Neuronal stem cell (in vitro differentiated cells): ENCODE measurements around the gene PTPRT.

ENCODE experiments used
- DNase-seq: peaks from one replicate; pipeline ENCODE4 v3.0.0-alpha.2; 2013; ENCODE audit warnings: low spot score
- H2AFZ ChIP-seq: one replicate; pipeline ENCODE4 v1.6.1; 2013; ENCODE audit warnings: mild to moderate bottlenecking, low read length, inconsistent platforms
- H2AK5ac ChIP-seq: 2 replicates; pipeline ENCODE4 v1.6.1; 2013; ENCODE audit warnings: low read depth, mild to moderate bottlenecking, inconsistent platforms, low read length, moderate library complexity, mixed read lengths
- H2BK120ac ChIP-seq: 2 replicates; pipeline ENCODE4 v1.6.1; 2013; ENCODE audit warnings: low read depth, mild to moderate bottlenecking, inconsistent platforms, low read length, moderate library complexity, mixed read lengths
- H2BK12ac ChIP-seq: one replicate; pipeline ENCODE4 v1.6.1; 2013; ENCODE audit warnings: low read length, inconsistent platforms
- H2BK15ac ChIP-seq: 2 replicates; pipeline ENCODE4 v1.6.1; 2013; ENCODE audit warnings: mild to moderate bottlenecking, low read length, inconsistent platforms, mixed read lengths
- H2BK5ac ChIP-seq: one replicate; pipeline ENCODE4 v1.6.1; 2013; ENCODE audit warnings: inconsistent platforms, mild to moderate bottlenecking, low read length, moderate library complexity
- H3K14ac ChIP-seq: one replicate; pipeline ENCODE4 v1.6.1; 2013; ENCODE audit warnings: low read length, inconsistent platforms
- H3K18ac ChIP-seq: 2 replicates; pipeline ENCODE4 v1.6.1; 2013; ENCODE audit warnings: low read length, inconsistent platforms
- H3K23ac ChIP-seq: 2 replicates; pipeline ENCODE4 v1.6.1; 2013; ENCODE audit warnings: low read depth, mild to moderate bottlenecking, mixed read lengths, low read length, inconsistent platforms; ENCODE audit not compliant: poor library complexity
- H3K27ac ChIP-seq: replicated peaks from 3 replicates; pipeline ENCODE4 v1.5.1; 2013; ENCODE audit warnings: low read length, inconsistent platforms
- H3K27me3 ChIP-seq, 3 experiments: 2 replicates each; pipeline ENCODE4 v1.6.1; 2013; ENCODE audit warnings: low read length in 3 of 3, mild to moderate bottlenecking in 2 of 3, inconsistent platforms in 1 of 3, low read depth in 1 of 3, mixed read lengths in 1 of 3, moderate library complexity in 1 of 3; ENCODE audit not compliant: control insufficient read depth in 3 of 3, insufficient read depth in 3 of 3
- H3K36me3 ChIP-seq, 2 donors: replicated peaks in 1 of 2; 2 replicates each; pipeline ENCODE4 v1.6.1; 2013; ENCODE audit warnings: low read length in 2 of 2; ENCODE audit not compliant: control insufficient read depth in 2 of 2, insufficient read depth in 2 of 2
- H3K4ac ChIP-seq: 2 replicates; pipeline ENCODE4 v1.6.1; 2013; ENCODE audit warnings: inconsistent platforms, mild to moderate bottlenecking, low read length, moderate library complexity
- H3K4me1 ChIP-seq, 2 donors: 1 replicate in 1 of 2; 2 replicates in 1 of 2; pipeline ENCODE4 v1.6.1; 2013; ENCODE audit warnings: low read length in 2 of 2, low read depth in 1 of 2; ENCODE audit not compliant: control insufficient read depth in 2 of 2, insufficient read depth in 1 of 2
- H3K4me2 ChIP-seq: one replicate; pipeline ENCODE4 v1.6.1; 2013; ENCODE audit warnings: mild to moderate bottlenecking, low read length, inconsistent platforms; ENCODE audit not compliant: insufficient read depth, poor library complexity, severe bottlenecking
- H3K4me3 ChIP-seq, 2 donors: 2 replicates each; pipeline ENCODE4 v1.5.1; 2013; ENCODE audit warnings: low read length in 2 of 2, mild to moderate bottlenecking in 2 of 2, inconsistent platforms in 1 of 2, moderate library complexity in 1 of 2
- H3K79me1 ChIP-seq: one replicate; pipeline ENCODE4 v1.6.1; 2013; ENCODE audit warnings: low read depth, mild to moderate bottlenecking, inconsistent platforms, low read length, moderate library complexity
- H3K9ac ChIP-seq: one replicate; pipeline ENCODE4 v1.6.1; 2013; ENCODE audit warnings: mild to moderate bottlenecking, low read depth, low read length, inconsistent platforms; ENCODE audit not compliant: poor library complexity
- H3K9me3 ChIP-seq, 2 donors: replicated peaks in 1 of 2; 2 replicates each; pipeline versions ENCODE3 to v1.6.1; 2013; ENCODE audit warnings: low read length in 2 of 2, mild to moderate bottlenecking in 2 of 2, inconsistent platforms in 1 of 2, low read depth in 1 of 2, mixed read lengths in 1 of 2, moderate library complexity in 1 of 2; ENCODE audit not compliant: control insufficient read depth in 2 of 2, insufficient read depth in 1 of 2
- H4K8ac ChIP-seq: one replicate; pipeline ENCODE4 v1.6.1; 2013; ENCODE audit warnings: low read depth, mild to moderate bottlenecking, inconsistent platforms, low read length, moderate library complexity
- H4K91ac ChIP-seq: one replicate; pipeline ENCODE4 v1.6.1; 2013; ENCODE audit warnings: low read length, low read depth, mild to moderate bottlenecking, inconsistent platforms; ENCODE audit not compliant: poor library complexity
- WGBS, 2 donors: extraction: QIAGEN DNeasy Blood & Tissue Kit; methylation state at CpG; one replicate each; pipeline ENCODE4 v1.1.7; 2013; ENCODE audit warnings: missing lambda C conversion rate in 2 of 2, mixed read lengths in 1 of 2; ENCODE audit not compliant: insufficient read length in 2 of 2, insufficient replicate concordance in 1 of 2; ENCODE audit errors: extremely low coverage in 2 of 2; 5-methylcytosine and 5-hydroxymethylcytosine counted together

PTPRT gene

GRCh38 chr20:42646250-42646649, 543.5 kb downstream of the PTPRT start:
- WGBS, 2 donors, result no CpG with 5 or more reads among the region's 3 CpGs
- H3K4me2 ChIP-seq, result no peak overlapping the region
- H2BK5ac ChIP-seq, result no peak overlapping the region
- no peak overlapping the region for H4K91ac ChIP-seq
- no peak overlapping the region for H3K27ac ChIP-seq
- H3K4me1 ChIP-seq, result no peaks in the 10 kb centered on the region
- H2AK5ac ChIP-seq, result no peak overlapping the region
- no peak overlapping the region for H3K18ac ChIP-seq
- H3K4me3 ChIP-seq, result no peak overlapping the region
- no peaks in the 10 kb centered on the region for H3K9me3 ChIP-seq
- no peaks in the 10 kb centered on the region for H3K36me3 ChIP-seq
- no peak overlapping the region for H3K14ac ChIP-seq
- H2BK120ac ChIP-seq, result no peak overlapping the region
- H3K4ac ChIP-seq, result no peak overlapping the region
- no peak overlapping the region for H2BK15ac ChIP-seq
- H2BK12ac ChIP-seq, result no peak overlapping the region
- H3K79me1 ChIP-seq, result no peaks in the 10 kb centered on the region
- H2AFZ ChIP-seq, result no peak overlapping the region
- no peak overlapping the region for H4K8ac ChIP-seq
- no peaks in the 10 kb centered on the region for H3K27me3 ChIP-seq
- DNase-seq, result no peak
- no peak overlapping the region for H3K9ac ChIP-seq
- no peak overlapping the region for H3K23ac ChIP-seq

- Histone ChIP-seq H3K9ac (no peak overlapping the region), H4K8ac (no peak overlapping the region), H3K14ac (no peak overlapping the region), H2AK5ac (no peak overlapping the region), H2BK120ac (no peak overlapping the region), H3K18ac (no peak overlapping the region), H3K23ac (no peak overlapping the region), H3K4me3 (no peak overlapping the region), H4K91ac (no peak overlapping the region), H3K4me1 (no peaks in the 10 kb centered on the region), H3K4ac (no peak overlapping the region), H3K27me3 (no peaks in the 10 kb centered on the region), H3K4me2 (no peak overlapping the region), H2AFZ (no peak overlapping the region), H3K79me1 (no peaks in the 10 kb centered on the region), H2BK5ac (no peak overlapping the region), H3K9me3 (no peaks in the 10 kb centered on the region), H2BK15ac (no peak overlapping the region), H2BK12ac (no peak overlapping the region), H3K36me3 (no peaks in the 10 kb centered on the region), H3K27ac (no peak overlapping the region)
- DNase-seq, result no peak
- WGBS, 2 donors, result no CpG with 5 or more reads among the region's 1 CpG
Measured at GRCh38 chr20:42641886-42642285, 547.8 kb downstream of the PTPRT start.

- Histone ChIP-seq H3K4me1 (no peaks in the 10 kb centered on the region), H2BK15ac (no peak overlapping the region), H3K4me3 (no peak overlapping the region), H3K79me1 (no peaks in the 10 kb centered on the region), H2BK120ac (no peak overlapping the region), H3K18ac (no peak overlapping the region), H3K9me3 (no peaks in the 10 kb centered on the region), H4K8ac (no peak overlapping the region), H4K91ac (no peak overlapping the region), H3K14ac (no peak overlapping the region), H3K23ac (no peak overlapping the region), H3K4ac (no peak overlapping the region), H3K27me3 (no peaks in the 10 kb centered on the region), H3K9ac (no peak overlapping the region), H2BK5ac (no peak overlapping the region), H2BK12ac (no peak overlapping the region), H2AFZ (no peak overlapping the region), H2AK5ac (no peak overlapping the region), H3K4me2 (no peak overlapping the region), H3K36me3 (no peaks in the 10 kb centered on the region), H3K27ac (no peak overlapping the region)
- no peak for DNase-seq
- no CpG with 5 or more reads among the region's 5 CpGs for WGBS, 2 donors
Measured at GRCh38 chr20:42639140-42639539, 550.6 kb downstream of the PTPRT start.

- H4K91ac ChIP-seq, result no peak overlapping the region
- H3K27me3 ChIP-seq, result no peaks in the 10 kb centered on the region
- H3K36me3 ChIP-seq, result no peaks in the 10 kb centered on the region
- no peak overlapping the region for H3K14ac ChIP-seq
- H3K4me3 ChIP-seq, result no peak overlapping the region
- no peak overlapping the region for H3K18ac ChIP-seq
- DNase-seq, result no peak
- no peak overlapping the region for H2BK15ac ChIP-seq
- H3K79me1 ChIP-seq, result no peaks in the 10 kb centered on the region
- no peak overlapping the region for H2BK12ac ChIP-seq
- H3K9me3 ChIP-seq, result no peaks in the 10 kb centered on the region
- no peak overlapping the region for H3K4ac ChIP-seq
- no peak overlapping the region for H2BK120ac ChIP-seq
- H4K8ac ChIP-seq, result no peak overlapping the region
- WGBS, 2 donors, result no CpG with 5 or more reads among the region's 6 CpGs
- H2BK5ac ChIP-seq, result no peak overlapping the region
- H3K23ac ChIP-seq, result no peak overlapping the region
- H3K4me2 ChIP-seq, result no peak overlapping the region
- no peak overlapping the region for H3K9ac ChIP-seq
- no peak overlapping the region for H3K27ac ChIP-seq
- H3K4me1 ChIP-seq, result no peaks in the 10 kb centered on the region
- H2AK5ac ChIP-seq, result no peak overlapping the region
- no peak overlapping the region for H2AFZ ChIP-seq
Measured at GRCh38 chr20:42635699-42636411, 553.9 kb downstream of the PTPRT start.
